NCI-H69 (cell line): ENCODE data around the gene ACAA1.
"Not testable (repeated sequence)": the region's sequence is repeated elsewhere in the genome, so short reads cannot be mapped to it uniquely, and the experiment has no call there.

Source experiments
- DNase-seq: peaks from one replicate; lab custom pipeline; 2025; lab: John Stamatoyannopoulos, UW

Gene ACAA1

DNA sequence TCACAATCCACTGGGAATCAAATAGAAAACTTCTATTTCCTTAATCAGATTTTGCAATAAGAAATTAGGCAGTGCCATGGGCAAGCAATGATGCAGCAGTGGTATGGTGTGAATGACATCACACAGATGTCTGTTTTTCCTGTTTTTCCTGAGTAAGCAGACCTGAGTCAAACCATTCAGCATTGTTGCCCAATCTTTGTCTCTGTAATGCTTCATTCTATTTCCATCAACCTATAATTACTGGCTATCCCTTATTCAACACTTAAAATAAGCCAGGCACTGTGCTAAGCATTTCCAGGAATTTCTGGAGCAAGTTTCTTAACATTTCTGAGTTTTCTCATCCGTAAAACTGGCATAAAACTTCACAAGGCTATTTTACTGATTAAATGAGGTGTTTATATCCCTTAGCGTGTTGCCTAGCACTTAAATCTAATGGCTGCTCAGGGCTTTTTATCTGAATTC is 17.1 kb upstream of the ACAA1 start:
- DNase-seq = peak; percentile 57

DNA sequence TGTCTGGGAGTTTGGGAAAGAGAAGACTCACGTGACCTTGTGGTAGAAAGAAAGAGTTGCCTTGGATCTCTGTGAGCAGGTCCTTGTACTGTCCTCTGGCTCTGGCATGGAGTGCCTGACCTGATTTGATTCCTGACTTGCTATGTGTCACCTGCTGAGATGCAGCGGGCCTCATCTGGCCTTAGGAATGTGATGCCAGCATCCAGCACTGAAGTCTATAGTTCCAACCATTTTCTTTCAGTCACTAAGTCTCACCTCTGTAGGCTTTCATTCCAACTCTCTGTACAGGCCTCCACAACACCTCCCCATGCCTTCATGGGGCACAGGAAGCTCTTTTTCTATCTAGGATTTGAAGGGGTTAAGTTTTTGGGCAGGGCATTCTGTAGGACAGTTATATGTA is 16.3 kb upstream of the ACAA1 start:
- no peak for DNase-seq

DNA sequence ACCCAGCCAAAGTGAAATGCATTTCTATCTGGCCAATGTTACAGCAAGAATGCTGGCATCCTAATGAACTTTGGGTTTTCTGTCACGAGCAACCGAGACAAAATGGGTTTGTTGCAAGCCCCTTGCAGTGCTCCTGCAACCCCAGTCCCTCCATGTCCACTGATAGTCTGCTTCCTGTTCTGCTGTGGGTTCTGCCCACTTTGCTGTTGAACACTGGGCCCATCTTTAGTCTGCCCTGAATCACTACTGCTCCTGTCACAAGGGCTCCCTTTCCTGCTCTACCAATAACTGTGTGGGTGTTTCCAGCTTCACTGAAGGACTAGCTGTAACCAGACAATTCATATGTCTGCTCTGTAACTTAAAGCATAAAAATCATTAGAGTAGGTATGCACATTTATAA is 15.7 kb upstream of the ACAA1 start:
- no peak for DNase-seq

DNA sequence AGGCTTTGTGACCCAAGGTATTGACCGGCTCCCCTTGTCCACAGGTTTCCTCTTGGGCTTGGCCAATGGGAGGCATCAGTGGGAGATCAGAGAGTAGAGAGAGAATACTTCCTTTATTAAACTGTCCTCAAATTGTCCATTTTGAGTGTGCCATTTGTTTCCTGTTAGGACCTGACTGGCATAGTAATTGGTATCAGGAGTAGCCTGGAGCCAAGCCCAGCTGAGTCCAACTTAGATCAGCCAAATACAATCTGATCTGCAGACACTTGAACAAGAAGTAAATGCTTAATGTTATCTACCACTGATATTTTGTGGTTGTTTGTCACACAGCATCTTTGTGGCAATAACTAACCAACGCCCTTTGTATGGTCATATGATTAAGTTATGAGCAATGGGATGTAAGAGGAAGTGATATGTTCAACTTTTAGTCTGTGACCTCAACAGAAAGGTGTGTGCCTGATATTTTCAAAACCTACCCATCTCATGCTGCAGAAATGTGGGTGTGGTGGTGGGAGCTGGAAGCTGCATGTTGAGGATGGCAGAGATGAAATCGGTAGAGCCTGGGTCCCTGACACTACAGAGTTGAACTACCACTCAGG is 14.8 kb upstream of the ACAA1 start:
- no peak for DNase-seq

DNA sequence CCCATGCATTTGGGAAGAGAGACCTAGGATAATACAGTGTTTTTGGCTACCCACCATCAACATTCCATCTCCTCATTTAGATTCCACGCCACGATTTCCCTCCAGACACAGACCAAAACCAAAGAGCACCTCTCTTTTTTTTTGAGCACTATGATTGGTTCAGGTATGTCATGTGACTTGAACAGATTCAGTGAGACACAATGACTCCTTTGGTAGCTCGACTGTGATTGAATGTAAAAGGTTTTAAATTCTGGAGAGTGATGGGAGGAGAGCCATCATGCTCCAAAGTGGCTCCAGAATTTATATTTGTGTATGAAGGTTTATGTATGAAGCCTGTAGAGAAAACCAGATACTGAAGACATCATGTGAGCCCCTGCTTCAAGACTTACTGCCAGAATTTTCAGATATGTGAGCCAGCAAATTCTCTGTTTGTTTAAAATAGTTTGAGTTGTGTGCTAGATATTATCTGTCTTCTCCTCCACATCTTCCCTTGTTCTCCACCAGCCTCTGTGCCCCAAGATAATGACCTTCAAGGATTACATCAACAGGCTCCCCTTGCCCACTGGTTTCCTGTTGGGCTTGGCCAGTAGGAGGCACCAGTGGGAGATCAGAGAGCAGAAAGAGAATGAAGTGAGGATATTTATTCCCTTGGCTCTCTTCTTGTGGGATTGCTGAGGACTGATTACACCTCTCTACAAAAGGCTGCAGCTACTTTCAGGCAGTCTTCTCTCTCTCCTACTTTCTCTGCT is 14.0 kb upstream of the ACAA1 start:
- DNase-seq = peak; percentile 5

DNA sequence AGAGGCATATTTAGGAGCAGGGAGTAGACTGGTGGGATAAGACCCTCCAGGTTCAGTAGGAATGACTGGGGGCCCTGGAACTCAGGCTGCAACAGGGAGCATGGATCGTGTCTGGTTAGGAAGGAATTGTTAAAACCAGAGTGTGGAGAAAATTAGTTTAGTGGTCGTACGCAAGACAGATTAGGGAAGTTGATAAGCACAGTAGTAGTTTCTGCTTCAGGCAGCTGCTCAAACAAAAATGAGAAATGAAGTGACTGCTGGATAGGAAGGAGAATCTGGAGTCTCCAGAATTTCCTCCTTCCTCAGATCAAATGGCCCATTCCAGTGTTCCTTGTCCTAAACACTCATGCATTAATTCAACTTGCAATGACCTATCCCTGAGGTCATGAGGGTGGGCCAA is 12.8 kb upstream of the ACAA1 start:
- no peak for DNase-seq

DNA sequence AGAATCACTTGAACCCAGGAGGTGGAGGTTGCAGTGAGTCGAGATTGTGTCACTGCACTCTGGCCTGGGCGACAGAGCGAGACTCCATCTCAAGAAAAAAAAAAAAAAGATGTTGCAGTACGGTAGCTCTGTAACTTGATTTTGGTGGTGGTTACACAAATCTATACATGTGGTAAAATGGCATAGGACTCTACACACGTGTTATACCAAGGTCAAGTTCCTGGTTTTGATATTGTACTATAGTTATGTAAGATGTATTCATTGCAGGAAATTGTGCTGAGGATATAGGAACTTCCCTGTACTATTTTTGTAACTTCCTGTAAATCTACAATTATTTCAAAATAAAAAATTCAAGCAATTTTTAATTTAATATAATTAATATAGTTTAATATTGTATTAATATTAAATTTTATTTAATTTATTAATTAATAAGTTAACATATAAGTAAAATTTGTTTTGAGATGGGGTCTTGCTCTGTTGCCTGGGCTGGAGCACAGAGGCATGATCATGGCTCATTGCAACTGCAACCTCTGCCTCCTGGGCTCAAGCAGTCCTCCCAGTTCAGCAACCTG is 11.5 kb upstream of the ACAA1 start:
- no peak for DNase-seq

DNA sequence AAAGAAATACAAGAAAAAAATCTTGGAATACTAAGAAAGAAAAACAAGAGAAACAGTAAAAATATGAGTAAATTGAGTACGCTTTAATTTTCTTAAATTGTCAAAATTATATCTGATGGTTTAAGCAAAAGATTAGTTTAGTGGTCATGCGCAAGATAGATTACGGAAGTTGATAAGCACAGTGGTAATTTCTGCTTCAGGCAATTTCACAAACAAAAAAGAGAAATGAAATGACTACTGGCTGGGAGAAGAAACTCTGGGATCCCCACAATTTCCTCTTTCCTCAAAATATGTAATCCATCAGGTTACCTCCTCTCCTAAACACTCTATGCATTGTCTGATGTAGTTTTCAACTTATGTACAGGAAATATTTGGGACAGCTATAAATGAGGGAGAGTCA is 10.5 kb upstream of the ACAA1 start:
- no peak for DNase-seq

DNA sequence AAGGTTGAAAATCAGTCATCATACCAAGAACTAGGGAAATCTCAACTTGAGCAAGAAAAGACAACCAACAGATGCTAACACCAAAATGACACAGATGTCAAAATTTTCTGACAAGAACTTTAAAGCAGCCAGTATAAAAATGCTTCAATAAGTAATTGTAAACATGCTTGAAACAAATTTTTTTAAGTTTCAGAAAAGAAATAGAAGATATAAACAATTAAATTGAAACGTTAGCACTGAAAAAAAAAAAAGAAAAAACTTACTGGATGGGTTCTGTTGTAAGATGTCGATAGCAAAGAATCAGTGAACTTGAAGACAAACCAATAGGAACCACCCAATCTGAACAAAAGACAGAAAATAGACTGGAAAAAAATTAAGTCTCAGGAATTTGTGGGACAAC is 9.6 kb upstream of the ACAA1 start:
- no peak for DNase-seq

DNA sequence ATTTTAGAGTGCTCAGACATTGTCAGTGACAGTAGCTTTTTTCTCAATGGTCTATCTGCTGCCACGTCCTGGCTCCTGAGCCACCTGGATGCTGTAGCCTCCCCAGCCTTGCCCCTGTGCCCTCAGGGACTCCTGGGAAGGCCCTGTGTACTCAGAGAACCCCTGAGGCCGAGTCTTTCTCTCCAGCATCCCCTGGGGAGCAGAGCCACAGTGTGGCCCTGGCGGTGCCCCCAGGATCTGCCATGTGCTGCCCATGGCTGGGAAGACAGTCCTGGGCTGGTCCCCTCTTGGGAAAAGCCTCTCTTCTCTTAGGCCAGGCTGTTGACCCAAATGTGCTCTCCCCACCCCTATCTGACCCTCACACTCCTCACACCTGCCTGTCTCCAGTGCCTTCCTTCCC is 6.6 kb upstream of the ACAA1 start:
- DNase-seq = peak; percentile 8

DNA sequence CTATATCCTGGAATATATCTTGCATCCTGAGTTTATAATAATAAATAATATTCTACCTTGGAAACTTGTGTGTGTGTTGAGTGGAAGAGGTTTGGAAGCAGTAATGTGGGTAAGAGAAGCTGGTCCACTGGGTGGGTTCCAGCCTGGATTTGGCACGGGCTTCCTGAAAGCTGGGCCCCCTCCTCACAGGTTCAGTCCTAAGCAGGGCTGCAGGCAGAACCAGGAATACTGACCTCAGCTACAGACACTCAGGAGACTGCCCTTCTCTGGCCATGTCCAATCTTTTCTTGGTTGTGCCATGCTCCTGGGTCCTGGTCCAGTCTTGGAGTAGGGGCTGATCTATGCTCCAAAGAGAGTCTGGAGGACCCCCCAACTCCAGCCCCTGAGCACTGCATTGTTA is 6.0 kb upstream of the ACAA1 start:
- DNase-seq = no peak

DNA sequence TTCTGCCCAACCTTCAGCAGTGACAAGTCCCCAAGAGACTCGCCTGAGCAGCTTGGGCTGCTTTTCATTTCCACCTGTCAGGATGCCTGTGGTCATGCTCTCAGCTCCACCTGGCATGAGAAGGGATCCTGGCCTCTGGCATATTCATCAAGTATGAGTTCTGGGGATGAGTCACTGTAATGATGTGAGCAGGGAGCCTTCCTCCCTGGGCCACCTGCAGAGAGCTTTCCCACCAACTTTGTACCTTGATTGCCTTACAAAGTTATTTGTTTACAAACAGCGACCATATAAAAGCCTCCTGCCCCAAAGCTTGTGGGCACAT is 5.0 kb upstream of the ACAA1 start:
- no peak for DNase-seq

DNA sequence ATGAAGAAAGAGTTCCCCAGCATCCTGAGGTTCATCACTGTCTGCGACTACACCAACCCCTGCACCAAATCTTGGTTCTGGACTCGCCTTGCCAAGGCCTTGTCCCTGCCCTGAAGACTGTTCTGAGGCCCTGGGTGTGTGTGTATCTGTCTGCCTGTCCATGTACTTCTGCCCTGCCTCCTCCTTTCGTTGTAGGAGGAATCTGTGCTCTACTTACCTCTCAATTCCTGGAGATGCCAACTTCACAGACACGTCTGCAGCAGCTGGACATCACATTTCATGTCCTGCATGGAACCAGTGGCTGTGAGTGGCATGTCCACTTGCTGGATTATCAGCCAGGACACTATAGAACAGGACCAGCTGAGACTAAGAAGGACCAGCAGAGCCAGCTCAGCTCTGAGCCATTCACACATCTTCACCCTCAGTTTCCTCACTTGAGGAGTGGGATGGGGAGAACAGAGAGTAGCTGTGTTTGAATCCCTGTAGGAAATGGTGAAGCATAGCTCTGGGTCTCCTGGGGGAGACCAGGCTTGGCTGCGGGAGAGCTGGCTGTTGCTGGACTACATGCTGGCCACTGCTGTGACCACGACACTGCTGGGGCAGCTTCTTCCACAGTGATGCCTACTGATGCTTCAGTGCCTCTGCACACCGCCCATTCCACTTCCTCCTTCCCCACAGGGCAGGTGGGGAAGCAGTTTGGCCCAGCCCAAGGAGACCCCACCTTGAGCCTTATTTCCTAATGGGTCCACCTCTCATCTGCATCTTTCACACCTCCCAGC is 4.4 kb upstream of the ACAA1 start:
- no peak for DNase-seq

DNA sequence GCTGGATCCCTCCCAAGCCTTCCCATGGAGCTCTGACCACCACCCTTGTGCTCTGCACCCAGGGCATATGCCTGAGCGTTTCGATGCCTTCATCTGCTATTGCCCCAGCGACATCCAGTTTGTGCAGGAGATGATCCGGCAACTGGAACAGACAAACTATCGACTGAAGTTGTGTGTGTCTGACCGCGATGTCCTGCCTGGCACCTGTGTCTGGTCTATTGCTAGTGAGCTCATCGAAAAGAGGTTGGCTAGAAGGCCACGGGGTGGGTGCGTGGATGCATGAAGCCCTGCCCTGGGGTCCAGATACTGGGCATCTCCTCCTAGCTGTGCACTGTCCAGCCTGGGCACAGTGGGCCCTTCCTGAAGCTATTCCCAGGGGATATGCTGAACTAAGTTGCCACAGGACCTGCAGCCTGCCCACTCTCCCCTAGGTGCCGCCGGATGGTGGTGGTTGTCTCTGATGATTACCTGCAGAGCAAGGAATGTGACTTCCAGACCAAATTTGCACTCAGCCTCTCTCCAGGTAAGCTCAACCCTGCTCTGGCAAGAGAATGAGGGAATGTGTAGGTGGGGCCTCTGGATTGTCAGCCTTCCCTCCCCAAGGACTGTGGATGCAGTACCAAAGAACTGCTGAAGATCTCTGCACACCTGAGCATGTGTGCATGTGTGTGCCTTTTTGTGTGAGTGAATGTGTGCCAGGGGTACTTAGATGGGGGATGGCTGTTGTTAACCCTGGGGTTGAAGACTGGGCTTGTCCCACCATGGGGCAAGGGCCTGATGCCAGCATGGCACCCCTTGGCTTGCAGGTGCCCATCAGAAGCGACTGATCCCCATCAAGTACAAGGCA is 3.6 kb upstream of the ACAA1 start:
- no peak for DNase-seq

DNA sequence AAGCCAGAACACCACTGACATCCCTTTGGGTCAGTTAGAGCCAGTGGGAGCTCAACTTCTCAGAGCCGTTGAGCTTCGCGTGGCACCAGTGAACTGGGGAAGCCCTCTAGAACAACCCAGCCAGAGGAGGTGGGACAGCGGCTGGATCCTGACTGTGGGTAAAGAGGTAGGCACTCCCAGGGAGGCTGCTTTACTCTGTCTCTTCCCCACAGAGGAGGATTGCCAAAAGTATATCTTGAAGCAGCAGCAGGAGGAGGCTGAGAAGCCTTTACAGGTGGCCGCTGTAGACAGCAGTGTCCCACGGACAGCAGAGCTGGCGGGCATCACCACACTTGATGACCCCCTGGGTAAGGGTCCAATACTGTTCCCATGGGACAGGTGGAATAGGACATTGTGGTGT is 2.7 kb upstream of the ACAA1 start:
- no peak for DNase-seq

DNA sequence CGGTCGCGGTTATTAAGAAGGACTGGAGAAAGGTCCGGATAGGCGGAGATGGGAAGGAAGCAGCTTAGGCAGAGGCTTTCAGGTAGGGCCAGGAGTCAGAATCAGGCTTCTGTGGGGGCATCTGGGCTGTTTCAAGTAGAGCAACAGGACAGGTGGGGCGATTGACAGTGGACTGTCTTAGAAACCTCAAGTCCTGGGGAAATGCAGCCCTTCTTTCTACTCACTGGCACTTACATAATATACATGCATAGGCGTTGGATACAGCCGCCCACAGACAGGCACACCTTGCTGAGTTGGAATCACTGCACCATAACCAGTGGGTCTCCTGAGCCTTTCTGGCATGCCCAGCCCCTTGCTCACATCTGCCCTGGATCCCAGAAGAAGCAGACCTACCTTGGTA is 2.3 kb upstream of the ACAA1 start:
- DNase-seq = no peak

DNA sequence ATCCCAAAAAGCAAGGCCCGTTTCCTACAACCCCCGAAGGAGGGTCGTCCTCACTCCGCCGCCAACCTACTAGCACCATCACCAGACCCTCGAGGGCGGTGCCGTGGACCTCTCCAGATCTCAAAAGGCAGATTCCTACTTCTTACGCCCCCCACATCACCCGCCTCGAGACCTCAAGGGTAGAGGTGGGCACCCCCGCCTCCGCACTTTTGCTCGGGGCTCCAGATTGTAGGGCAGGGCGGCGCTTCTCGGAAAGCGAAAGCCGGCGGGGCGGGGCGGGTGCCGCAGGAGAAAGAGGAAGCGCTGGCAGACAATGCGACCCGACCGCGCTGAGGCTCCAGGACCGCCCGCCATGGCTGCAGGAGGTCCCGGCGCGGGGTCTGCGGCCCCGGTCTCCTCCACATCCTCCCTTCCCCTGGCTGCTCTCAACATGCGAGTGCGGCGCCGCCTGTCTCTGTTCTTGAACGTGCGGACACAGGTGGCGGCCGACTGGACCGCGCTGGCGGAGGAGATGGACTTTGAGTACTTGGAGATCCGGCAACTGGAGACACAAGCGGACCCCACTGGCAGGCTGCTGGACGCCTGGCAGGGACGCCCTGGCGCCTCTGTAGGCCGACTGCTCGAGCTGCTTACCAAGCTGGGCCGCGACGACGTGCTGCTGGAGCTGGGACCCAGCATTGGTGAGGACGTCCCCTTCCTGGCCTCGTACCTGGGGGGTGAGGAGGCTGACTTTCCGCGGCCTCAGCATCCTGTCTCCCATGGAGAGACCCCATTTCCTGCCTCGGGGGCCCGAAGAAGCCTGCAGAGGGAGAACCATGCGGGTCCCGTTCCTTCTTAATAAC is 1.6 kb upstream of the ACAA1 start, which contains the start of gene MYD88:
TSS of gene MYD88 (plus strand) at position 313 of the 842 bp plus-strand sequence. CDS start at position 353, 40 bp downstream.
- peak; percentile 67 for DNase-seq

DNA sequence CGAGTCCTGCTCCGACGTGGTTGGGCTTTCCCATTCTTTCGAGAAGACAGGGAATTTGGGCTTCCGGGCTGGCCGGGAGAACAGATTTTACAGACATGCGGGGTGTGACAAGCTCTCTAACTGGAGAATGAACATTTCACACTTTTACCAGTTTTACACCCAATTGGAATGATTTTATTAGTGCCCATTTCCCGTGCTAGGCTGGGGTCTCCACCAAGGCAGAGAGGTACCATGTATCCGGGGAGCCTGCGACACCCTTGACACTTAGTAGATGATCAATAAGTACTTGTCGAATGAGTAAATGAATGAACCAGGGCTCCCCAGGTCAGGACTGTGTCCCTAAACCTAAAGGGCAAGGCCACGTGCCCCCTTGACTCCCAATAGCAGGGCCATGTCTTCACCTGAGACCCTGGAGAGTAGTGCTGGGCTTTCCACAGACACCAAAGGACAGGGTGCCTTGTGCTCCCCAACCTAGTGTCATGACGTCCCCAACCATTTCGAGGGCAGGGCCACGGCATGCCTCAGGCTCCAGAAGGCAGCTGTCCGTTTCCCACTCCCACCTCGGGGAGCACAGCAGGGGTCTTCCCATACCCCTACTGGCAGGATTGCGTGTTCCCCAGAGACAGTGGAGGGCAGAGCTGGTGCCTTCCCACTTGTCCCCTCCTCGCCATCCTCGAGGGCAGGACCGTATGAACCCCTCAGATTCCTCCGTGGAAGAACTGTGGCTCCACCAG is 855 bp upstream of the ACAA1 start:
- peak; percentile 53 for DNase-seq

DNA sequence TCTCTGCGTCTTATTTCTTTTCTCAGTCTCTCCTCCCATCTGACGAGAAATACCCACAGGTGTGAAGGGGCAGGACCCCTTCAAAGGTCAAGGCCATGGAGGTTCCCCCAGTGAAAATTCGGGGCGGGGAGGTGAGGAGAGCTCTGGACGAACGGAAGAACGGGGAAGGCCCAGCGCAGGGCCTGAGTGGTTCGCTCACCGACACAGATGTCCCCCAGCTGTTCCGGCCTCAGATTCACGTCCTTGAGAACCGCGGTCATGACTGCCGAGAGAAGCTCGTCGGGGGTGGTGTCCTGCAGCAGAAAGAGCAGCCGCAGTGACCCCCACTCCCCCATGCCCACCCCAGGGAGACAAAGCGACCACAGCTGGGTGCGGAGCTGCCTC is 542 bp downstream of the ACAA1 start:
- peak; percentile 39 for DNase-seq

DNA sequence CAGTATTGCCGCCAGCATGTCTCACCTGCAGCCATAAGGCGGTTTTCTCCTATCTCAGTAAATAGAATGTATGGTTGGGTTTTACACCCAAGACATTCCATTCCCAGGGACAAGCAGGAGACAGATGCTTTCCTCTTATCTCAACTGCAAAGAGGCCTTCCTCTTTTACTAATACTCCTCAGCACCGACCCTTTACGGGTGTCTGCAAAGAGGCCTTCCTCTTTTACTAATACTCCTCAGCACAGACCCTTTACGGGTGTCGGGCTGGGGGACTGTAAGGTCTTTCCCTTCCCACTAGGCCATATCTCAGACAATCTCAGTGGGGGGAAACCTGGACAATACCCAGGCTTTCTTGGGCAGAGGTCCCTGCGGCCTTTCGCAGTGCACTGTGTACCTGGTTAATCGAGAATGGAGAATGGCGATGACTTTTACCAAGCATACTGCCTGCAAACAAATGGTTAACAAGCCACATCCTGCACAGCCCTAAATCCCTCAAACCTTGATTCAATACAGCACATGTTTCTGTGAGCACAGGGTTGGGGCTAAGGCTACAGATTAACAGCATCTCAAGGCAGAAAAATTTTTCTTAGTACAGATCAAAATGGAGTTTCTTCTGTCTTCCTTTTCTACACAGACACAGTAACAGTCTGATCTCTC is 1.2 kb downstream of the ACAA1 start:
- DNase-seq = not testable (repeated sequence)
